ENCODE measurements around the gene ANKRD13A. TPM values are rescaled to one million over a fixed set of nuclear protein-coding genes. Genes with fewer than 3 reads are reported as not detected.

The ANKRD13A gene
- total and polyA plus RNA-seq, 8 donors: 13.0 to 150 (median 34.4) TPM

GRCh38 chr12:109959411-109960093 is 39.7 kb upstream of the ANKRD13A start:
- Histone ChIP-seq H3K27ac (no peak overlapping the region), H3K27me3 (no peaks in the 10 kb centered on the region), H3K36me3 (peaks cover 30 to 100% (median 98%) of the 10 kb centered on the region in 4 donors), H3K9me3 (no peaks in the 10 kb centered on the region), H3K4me3 (no peak overlapping the region), H3K4me1 (peaks cover 0 to 5% (median 0%) of the 10 kb centered on the region in 4 donors)
- DNase-seq: no peak
- WGBS, 5 donors: 92 to 95% (median 95%) methylated on average over 8 of the region's 8 CpGs
- no peak for TF ChIP-seq POLR2AphosphoS5 (IDR thresholded peaks at IDR 0.05)
- no peak for TF ChIP-seq POLR2A (IDR thresholded peaks at IDR 0.05)
- TF ChIP-seq CTCF (IDR thresholded peaks at IDR 0.05): no peak
- no peak for TF ChIP-seq EP300 (IDR thresholded peaks at IDR 0.05)
- intact Hi-C loops (cut with DNase I; ENCODE audit: low total_unique reads): no loop called here

- H3K4me3 ChIP-seq: no peak overlapping the region
- H3K9me3 ChIP-seq: no peaks in the 10 kb centered on the region
- H3K36me3 ChIP-seq: peaks cover 35 to 100% (median 98%) of the 10 kb centered on the region in 4 donors
- TF ChIP-seq POLR2A (IDR thresholded peaks at IDR 0.05) (no peak), POLR2AphosphoS5 (IDR thresholded peaks at IDR 0.05) (no peak), EP300 (IDR thresholded peaks at IDR 0.05) (no peak), CTCF (IDR thresholded peaks at IDR 0.05) (no peak)
- intact Hi-C loops (cut with DNase I; ENCODE audit: low total_unique reads): no loop called here
- no peaks in the 10 kb centered on the region for H3K27me3 ChIP-seq
- no peak for DNase-seq
- no peak overlapping the region for H3K27ac ChIP-seq
- peaks cover 0 to 5% (median 0%) of the 10 kb centered on the region in 4 donors for H3K4me1 ChIP-seq
- WGBS, 5 donors: 64 to 82% (median 73%) methylated on average over 14 of the region's 14 CpGs
These were observed 38.0 kb upstream of the ANKRD13A start for GRCh38 chr12:109961201-109961600.

- intact Hi-C loops (cut with DNase I; ENCODE audit: low total_unique reads): no loop called here
- WGBS, 5 donors: 66 to 75% (median 73%) methylated on average over 6 of the region's 6 CpGs
- H3K27ac ChIP-seq: no peak overlapping the region
- H3K9me3 ChIP-seq: no peaks in the 10 kb centered on the region
- TF ChIP-seq POLR2A (IDR thresholded peaks at IDR 0.05) (no peak), EP300 (IDR thresholded peaks at IDR 0.05) (no peak), POLR2AphosphoS5 (IDR thresholded peaks at IDR 0.05) (no peak), CTCF (IDR thresholded peaks at IDR 0.05) (no peak)
- no peak overlapping the region for H3K4me3 ChIP-seq
- no peaks in the 10 kb centered on the region for H3K27me3 ChIP-seq
- H3K4me1 ChIP-seq: peaks cover 0 to 5% (median 0%) of the 10 kb centered on the region in 4 donors
- H3K36me3 ChIP-seq: peaks cover 31 to 100% (median 98%) of the 10 kb centered on the region in 4 donors
- no peak for DNase-seq
These were observed 37.6 kb upstream of the ANKRD13A start for GRCh38 chr12:109961612-109962011.

- no peak for TF ChIP-seq EP300 (IDR thresholded peaks at IDR 0.05)
- no peak for TF ChIP-seq CTCF (IDR thresholded peaks at IDR 0.05)
- TF ChIP-seq POLR2A (IDR thresholded peaks at IDR 0.05): no peak
- TF ChIP-seq POLR2AphosphoS5 (IDR thresholded peaks at IDR 0.05): no peak
- intact Hi-C loops (cut with DNase I; ENCODE audit: low total_unique reads): no loop called here
- Histone ChIP-seq H3K27ac (no peak overlapping the region), H3K36me3 (peaks cover 31 to 100% (median 96%) of the 10 kb centered on the region in 4 donors), H3K9me3 (no peaks in the 10 kb centered on the region), H3K4me3 (no peak overlapping the region), H3K27me3 (no peaks in the 10 kb centered on the region), H3K4me1 (peaks cover 0 to 5% (median 0%) of the 10 kb centered on the region in 4 donors)
- WGBS, 5 donors: 67 to 79% (median 72%) methylated on average over 3 of the region's 3 CpGs
- DNase-seq: no peak
These were observed 36.8 kb upstream of the ANKRD13A start for GRCh38 chr12:109962398-109962797.

Measured in stomach (tissue), 9 donors.